Measurements from ENCODE around the gene WAPL. TPM values are rescaled to one million over a fixed set of nuclear protein-coding genes. Genes with fewer than 3 reads are reported as not detected.

Gene WAPL
- total and polyA plus RNA-seq, 11 donors, result 9.4 to 29.9 (median 21.0) TPM

DNA sequence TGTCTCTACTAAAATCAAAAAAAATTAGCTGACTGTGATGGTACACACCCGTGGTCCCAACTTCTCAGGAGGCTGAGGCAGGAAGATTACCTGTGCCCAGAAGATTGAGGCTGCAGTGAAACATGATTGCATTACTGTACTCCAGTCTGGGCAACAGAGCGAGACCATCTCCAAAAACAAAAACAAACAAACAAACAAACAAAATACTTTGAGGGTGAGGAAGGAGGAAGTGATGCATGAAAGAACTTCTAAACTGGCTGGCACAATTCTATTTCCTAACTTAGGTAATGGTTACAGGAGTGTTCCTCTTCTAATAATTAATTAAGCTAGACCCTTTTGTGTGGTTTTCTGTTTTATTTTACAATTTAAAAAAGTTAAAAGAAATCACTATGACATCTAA, 15.5 kb downstream of the WAPL start:
- 80 to 90% (median 86%) methylated on average over 2 of the region's 2 CpGs for whole genome bisulfite sequencing, 4 donors
- peaks cover 0 to 30% (median 13%) of the 10 kb centered on the region in 12 donors for H3K4me1 ChIP-seq
- no peak overlapping the region for H3K4me3 ChIP-seq
- intact Hi-C loops (cut with DNase I), result no loop called here
- no peaks in the 10 kb centered on the region for H3K9me3 ChIP-seq
- ATAC-seq (no peak), DNase-seq (no peak)
- H3K27me3 ChIP-seq, result no peaks in the 10 kb centered on the region
- TF ChIP-seq, protein P1, sequence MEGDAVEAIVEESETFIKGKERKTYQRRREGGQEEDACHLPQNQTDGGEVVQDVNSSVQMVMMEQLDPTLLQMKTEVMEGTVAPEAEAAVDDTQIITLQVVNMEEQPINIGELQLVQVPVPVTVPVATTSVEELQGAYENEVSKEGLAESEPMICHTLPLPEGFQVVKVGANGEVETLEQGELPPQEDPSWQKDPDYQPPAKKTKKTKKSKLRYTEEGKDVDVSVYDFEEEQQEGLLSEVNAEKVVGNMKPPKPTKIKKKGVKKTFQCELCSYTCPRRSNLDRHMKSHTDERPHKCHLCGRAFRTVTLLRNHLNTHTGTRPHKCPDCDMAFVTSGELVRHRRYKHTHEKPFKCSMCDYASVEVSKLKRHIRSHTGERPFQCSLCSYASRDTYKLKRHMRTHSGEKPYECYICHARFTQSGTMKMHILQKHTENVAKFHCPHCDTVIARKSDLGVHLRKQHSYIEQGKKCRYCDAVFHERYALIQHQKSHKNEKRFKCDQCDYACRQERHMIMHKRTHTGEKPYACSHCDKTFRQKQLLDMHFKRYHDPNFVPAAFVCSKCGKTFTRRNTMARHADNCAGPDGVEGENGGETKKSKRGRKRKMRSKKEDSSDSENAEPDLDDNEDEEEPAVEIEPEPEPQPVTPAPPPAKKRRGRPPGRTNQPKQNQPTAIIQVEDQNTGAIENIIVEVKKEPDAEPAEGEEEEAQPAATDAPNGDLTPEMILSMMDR (IDR thresholded peaks at IDR 0.05), result no peak
- peaks cover 0 to 47% (median 25%) of the 10 kb centered on the region in 9 donors for H3K36me3 ChIP-seq
- no peak overlapping the region for H3K27ac ChIP-seq

DNA sequence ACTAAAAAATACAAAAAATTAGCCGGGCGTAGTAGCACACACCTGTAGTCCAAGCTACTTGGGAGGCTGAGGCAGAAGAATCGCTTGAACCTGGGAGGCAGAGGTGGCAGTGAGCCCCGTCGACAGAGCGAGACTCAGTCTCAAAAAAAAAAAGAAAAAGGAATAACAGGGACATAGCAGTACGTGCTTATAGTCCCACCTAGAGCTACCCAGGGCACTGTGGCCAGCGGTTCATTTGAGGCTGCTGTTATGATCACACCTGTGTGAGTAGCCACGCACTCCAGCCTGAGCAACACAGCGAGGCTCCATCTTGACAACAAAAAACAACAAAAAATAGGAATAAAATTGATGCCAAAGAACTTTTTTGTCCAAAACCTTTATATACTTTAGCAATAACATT, 17.1 kb downstream of the WAPL start:
- DNase-seq (no peak), ATAC-seq (no peak)
- Histone ChIP-seq H3K4me3 (no peak overlapping the region), H3K27ac (no peak overlapping the region), H3K9me3 (no peaks in the 10 kb centered on the region), H3K4me1 (peaks cover 0 to 34% (median 15%) of the 10 kb centered on the region in 12 donors), H3K36me3 (peaks cover 0 to 62% (median 34%) of the 10 kb centered on the region in 9 donors), H3K27me3 (no peaks in the 10 kb centered on the region)
- intact Hi-C loops (cut with DNase I), result no loop called here
- WGBS, 4 donors, result 88 to 96% (median 94%) methylated on average over 10 of the region's 10 CpGs
- TF ChIP-seq, protein P1 (IDR thresholded peaks at IDR 0.05), result no peak
- TF ChIP-seq POLR2A (IDR thresholded peaks at IDR 0.05), result no peak

DNA sequence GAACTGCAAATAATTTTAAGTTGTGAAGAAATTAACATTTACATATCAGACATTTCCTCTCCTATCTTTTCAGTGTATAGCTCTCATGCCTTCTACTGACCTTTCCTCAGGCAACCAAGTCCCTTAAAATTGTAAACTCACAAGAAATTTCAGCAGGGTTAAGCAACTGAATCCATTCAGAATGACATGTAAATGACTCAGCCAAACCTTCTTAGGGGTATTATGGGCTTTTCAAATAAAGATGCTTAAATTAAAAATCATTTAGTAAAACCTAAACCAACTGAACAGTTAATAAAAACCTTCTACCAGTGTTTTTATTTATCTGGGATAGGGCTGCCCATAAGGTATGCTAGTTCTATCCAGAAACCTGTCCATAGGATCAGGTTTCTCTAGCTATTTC, 20.7 kb downstream of the WAPL start:
- H3K4me1 ChIP-seq, result peaks cover 0 to 27% (median 9%) of the 10 kb centered on the region in 12 donors
- H3K27me3 ChIP-seq, result no peaks in the 10 kb centered on the region
- no peak overlapping the region for H3K27ac ChIP-seq
- H3K4me3 ChIP-seq, result no peak overlapping the region
- ATAC-seq (no peak), DNase-seq (no peak)
- no peaks in the 10 kb centered on the region for H3K9me3 ChIP-seq
- peaks cover 0 to 85% (median 57%) of the 10 kb centered on the region in 9 donors for H3K36me3 ChIP-seq
- TF ChIP-seq, protein P1 (IDR thresholded peaks at IDR 0.05), result no peak
- no peak for TF ChIP-seq POLR2A (IDR thresholded peaks at IDR 0.05)
- intact Hi-C loops (cut with DNase I), result no loop called here

DNA sequence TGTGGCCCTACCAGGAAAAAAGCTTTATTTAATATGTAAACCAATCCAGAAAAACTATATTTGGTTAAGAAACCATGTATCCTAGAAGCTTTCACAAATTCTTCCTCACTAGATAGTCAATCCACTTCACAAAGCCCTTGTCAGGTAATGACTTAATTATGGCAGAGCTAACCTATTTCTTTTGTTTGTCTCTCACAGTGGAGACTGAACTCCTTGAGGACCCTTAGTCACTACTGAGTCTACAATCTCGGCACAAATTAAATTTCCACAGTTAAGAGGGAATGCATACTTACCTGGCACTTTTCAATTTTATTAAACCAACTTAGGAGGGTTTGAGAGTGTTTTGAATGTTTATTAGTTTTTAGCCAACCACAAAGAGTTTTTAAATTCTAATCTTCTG, 23.0 kb downstream of the WAPL start:
- intact Hi-C loops (cut with DNase I), result no loop called here
- ATAC-seq, result no peak
- Histone ChIP-seq H3K36me3 (peaks cover 0 to 95% (median 60%) of the 10 kb centered on the region in 9 donors), H3K27ac (no peak overlapping the region), H3K4me3 (no peak overlapping the region), H3K27me3 (no peaks in the 10 kb centered on the region), H3K4me1 (peaks cover 0 to 27% (median 8%) of the 10 kb centered on the region in 12 donors), H3K9me3 (no peaks in the 10 kb centered on the region)
- WGBS, 4 donors, result 90 to 96% (median 92%) methylated on average over 1 of the region's 1 CpG
- no peak for TF ChIP-seq POLR2A (IDR thresholded peaks at IDR 0.05)
- TF ChIP-seq, protein P1 (IDR thresholded peaks at IDR 0.05), result no peak
- no peak for DNase-seq

Measured in heart left ventricle (tissue), 16 donors.